Mucosa of rectum (tissue), 2 donors: ENCODE results near the gene IL12RB1.

Source experiments
- H3K27ac ChIP-seq, 2 donors: one replicate each; pipeline ENCODE4 v1.7.0; 2013; ENCODE audit warnings: inconsistent platforms in 2 of 2, low read depth in 2 of 2, low read length in 2 of 2
- H3K27me3 ChIP-seq, 2 donors: one replicate each; pipeline ENCODE4 v1.7.0; 2013; ENCODE audit warnings: low read length in 2 of 2; ENCODE audit not compliant: control insufficient read depth in 2 of 2, insufficient read depth in 2 of 2
- H3K36me3 ChIP-seq, 2 donors: one replicate each; pipeline ENCODE4 v1.7.0; 2013; ENCODE audit warnings: low read length in 2 of 2; ENCODE audit not compliant: control insufficient read depth in 2 of 2, insufficient read depth in 2 of 2
- H3K4me1 ChIP-seq, 2 donors: one replicate each; pipeline ENCODE4 v1.7.0; 2013; ENCODE audit warnings: low read length in 2 of 2, mild to moderate bottlenecking in 1 of 2; ENCODE audit not compliant: control insufficient read depth in 2 of 2, insufficient read depth in 2 of 2
- H3K4me3 ChIP-seq, 2 donors: one replicate each; pipeline ENCODE4 v1.7.0; 2013; ENCODE audit warnings: low read length in 2 of 2
- H3K9ac ChIP-seq, 2 donors: one replicate each; pipeline ENCODE4 v1.7.0; 2013; ENCODE audit warnings: low read length in 2 of 2, low read depth in 1 of 2, mild to moderate bottlenecking in 1 of 2
- H3K9me3 ChIP-seq, 2 donors: one replicate each; pipeline ENCODE4 v1.7.0; 2013; ENCODE audit warnings: low read length in 2 of 2; ENCODE audit not compliant: control insufficient read depth in 2 of 2
- donor health status: healthy.
- donor health status: Normal muscosa, but diverticular disease.

IL12RB1 gene

GRCh38 chr19:18010149-18010548 lies 76.6 kb downstream of the IL12RB1 start:
- peak overlapping the region in 1 of 2 donors; percentile 3 for H3K4me3 ChIP-seq
- H3K9me3 ChIP-seq = no peaks in the 10 kb centered on the region
- H3K27me3 ChIP-seq = no peaks in the 10 kb centered on the region
- peaks cover 15 to 18% of the 10 kb centered on the region in 2 donors for H3K4me1 ChIP-seq
- peaks cover 38 to 40% of the 10 kb centered on the region in 2 donors for H3K36me3 ChIP-seq
- peak overlapping the region in 1 of 2 donors; percentile 36 for H3K9ac ChIP-seq
- H3K27ac ChIP-seq = peak overlapping the region in 1 of 2 donors; percentile 64

GRCh38 chr19:18009412-18010066 lies 77.2 kb downstream of the IL12RB1 start:
- Histone ChIP-seq H3K4me3 (peak overlapping the region; percentile 64 to 65), H3K36me3 (peaks cover 36 to 37% of the 10 kb centered on the region in 2 donors), H3K27ac (peak overlapping the region in 1 of 2 donors; percentile 64), H3K4me1 (peaks cover 15 to 18% of the 10 kb centered on the region in 2 donors), H3K9me3 (no peaks in the 10 kb centered on the region), H3K27me3 (no peaks in the 10 kb centered on the region), H3K9ac (no peak overlapping the region)
